Calu3 (cell line): Measurements from ENCODE around the gene CALU. TPM values are rescaled to one million over a fixed set of nuclear protein-coding genes. Genes with fewer than 3 reads are reported as not detected.

Experiments used
- BruUV-seq: library from RNA; stranded (reverse); fragments of 400-500 nt; replicated peaks from 2 replicates; lab custom pipeline; 2021; lab: Mats Ljungman, UMichigan
- CTCF ChIA-PET: fragments of 300-600 bp; sonication (Branson Sonifier 250); formaldehyde crosslinking; loops from one replicate; lab custom pipeline; 2022; ENCODE audit warnings: antibody characterized with exemption; lab: Charles Lee
- DNase-seq: peaks from one replicate; pipeline ENCODE4 v3.0.0; 2022
- H3K27ac Mint-ChIP-seq: one replicate; pipeline ENCODE4 v1.8.0; 2022; ENCODE audit warnings: mixed read lengths; ENCODE audit not compliant: unreplicated experiment
- H3K27me3 Mint-ChIP-seq: one replicate; pipeline ENCODE4 v1.8.0; 2022; ENCODE audit warnings: mixed read lengths; ENCODE audit not compliant: unreplicated experiment
- H3K36me3 Mint-ChIP-seq: one replicate; pipeline ENCODE4 v1.8.0; 2022; ENCODE audit warnings: mild to moderate bottlenecking, moderate library complexity, mixed read lengths; ENCODE audit not compliant: insufficient read depth, unreplicated experiment
- H3K4me1 Mint-ChIP-seq: one replicate; pipeline ENCODE4 v1.8.0; 2022; ENCODE audit warnings: mild to moderate bottlenecking, low read depth, mixed read lengths; ENCODE audit not compliant: unreplicated experiment
- H3K4me3 Mint-ChIP-seq: one replicate; pipeline ENCODE4 v1.8.0; 2022; ENCODE audit warnings: mild to moderate bottlenecking, low read depth, moderate library complexity, mixed read lengths; ENCODE audit not compliant: unreplicated experiment
- H3K9me3 Mint-ChIP-seq: one replicate; pipeline ENCODE4 v1.8.0; 2022; ENCODE audit warnings: low read depth, mixed read lengths; ENCODE audit not compliant: unreplicated experiment
- CTCF ChIP-seq: fragments of 200-600 bp; IDR thresholded peaks from one replicate; pipeline ENCODE4 v1.8.0; 2022; ENCODE audit warnings: antibody characterized with exemption; ENCODE audit not compliant: unreplicated experiment
- intact Hi-C: fragments of 100-400 bp; cut with micrococcal nuclease; formaldehyde crosslinking; loops from one replicate; pipeline ENCODE4 v1.10.0; 2022; ENCODE audit not compliant: unreplicated experiment
- total RNA-seq: library from RNA; stranded (reverse); gene quantifications from 2 replicates; pipeline ENCODE4 v1.2.3, GENCODE V29; 2022

Gene CALU
- total RNA-seq, 1 experiment from 2014 or later, result 154 TPM

- no TSS peak for BruUV-seq
- no peaks in the 10 kb centered on the region for H3K4me1 Mint-ChIP-seq
- no peaks in the 10 kb centered on the region for H3K9me3 Mint-ChIP-seq
- no peak for TF ChIP-seq CTCF
- CTCF ChIA-PET, result no interaction called here
- DNase-seq, result no peak
- H3K27me3 Mint-ChIP-seq, result peaks cover 93% of the 10 kb centered on the region
- H3K4me3 Mint-ChIP-seq, result no peak overlapping the region
- peaks cover under 1% of the 10 kb centered on the region for H3K36me3 Mint-ChIP-seq
- no peak overlapping the region for H3K27ac Mint-ChIP-seq
- intact Hi-C loops, result loop anchor here (10.0 kb wide), 1 partner anchor 79 kb away; the partner anchor contains the start of gene ATP6V1F
Measured at GRCh38 chr7:128785738-128786137, 46.6 kb downstream of the CALU start.

- H3K27ac Mint-ChIP-seq, result no peak overlapping the region
- no peak for DNase-seq
- intact Hi-C loops, result loop anchor here (10.0 kb wide), 1 partner anchor 76 kb away; the partner anchor contains the start of gene ATP6V1F
- H3K36me3 Mint-ChIP-seq, result peaks cover 11% of the 10 kb centered on the region
- H3K4me1 Mint-ChIP-seq, result no peaks in the 10 kb centered on the region
- TF ChIP-seq CTCF, result no peak
- H3K4me3 Mint-ChIP-seq, result no peak overlapping the region
- CTCF ChIA-PET, result no interaction called here
- no TSS peak for BruUV-seq
- peaks cover 65% of the 10 kb centered on the region for H3K27me3 Mint-ChIP-seq
- no peaks in the 10 kb centered on the region for H3K9me3 Mint-ChIP-seq
Measured at GRCh38 chr7:128788446-128789412, 49.6 kb downstream of the CALU start.

- DNase-seq, result no peak
- TF ChIP-seq CTCF, result no peak
- Mint-ChIP-seq H3K4me1 (no peaks in the 10 kb centered on the region), H3K36me3 (peaks cover 15% of the 10 kb centered on the region), H3K9me3 (no peaks in the 10 kb centered on the region), H3K27ac (no peak overlapping the region), H3K27me3 (peaks cover 70% of the 10 kb centered on the region), H3K4me3 (peak overlapping the region; percentile 76)
- BruUV-seq, result no TSS peak
- intact Hi-C loops, result loop anchor here (5.0 kb wide), 1 partner anchor 92 kb away; no protein-coding TSS in a partner anchor
- CTCF ChIA-PET, result no interaction called here
Measured at GRCh38 chr7:128790315-128791041, 51.3 kb downstream of the CALU start.
